Skeletal muscle cell (primary cell): ENCODE results near the gene ADIRF.
"Not testable (repeated sequence)": the region's sequence is repeated elsewhere in the genome, so short reads cannot be mapped to it uniquely, and the experiment has no call there.

Experiments used
- DNase-seq: peaks from one replicate; pipeline ENCODE4 v3.0.0-alpha.2; 2010; ENCODE audit warnings: low read depth
- H3K4me3 ChIP-seq: 2 replicates; pipeline ENCODE4 v1.5.1; 2011; ENCODE audit warnings: low read depth, mild to moderate bottlenecking, control low read depth, low read length, moderate library complexity

ADIRF gene

DNA sequence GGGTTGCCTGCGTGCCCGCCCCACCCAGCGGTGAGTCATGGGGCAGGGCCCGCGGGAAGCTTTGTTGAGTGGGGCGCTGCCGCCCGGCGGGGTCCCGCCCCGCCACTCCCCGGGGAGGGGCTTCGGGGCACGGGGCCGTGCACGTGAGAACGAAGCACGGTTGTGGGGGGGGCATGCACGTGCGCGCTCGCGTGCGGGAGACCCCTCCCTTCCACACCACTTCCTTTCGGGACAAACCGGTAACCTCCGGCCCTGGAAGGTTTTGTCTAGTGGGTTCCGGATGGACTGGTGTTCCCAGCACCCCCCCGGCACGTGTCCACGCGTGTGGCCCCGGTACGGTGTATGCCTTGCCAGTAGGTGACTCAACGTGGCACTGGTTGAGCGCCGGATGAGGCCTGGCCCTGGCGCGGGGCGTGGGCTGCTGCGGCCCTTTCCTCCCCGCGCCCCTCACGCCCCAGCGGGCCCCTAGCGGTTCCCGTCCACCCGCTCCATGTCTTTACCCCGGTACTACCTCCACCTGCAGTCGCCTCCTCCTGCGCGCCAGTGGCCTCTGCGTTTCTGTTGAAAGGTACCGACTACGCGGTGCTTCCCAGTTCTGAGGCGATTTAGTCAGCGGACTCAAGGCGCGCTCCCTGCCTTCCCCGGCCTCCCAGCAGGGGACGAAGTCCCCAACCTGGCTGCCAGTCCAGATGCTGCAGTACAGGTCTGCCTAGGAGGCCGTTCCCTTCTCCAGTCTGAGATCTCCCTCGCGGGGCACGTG lies 3.1 kb downstream of the ADIRF start:
- DNase-seq: peak; percentile 55
- peak overlapping the region; percentile 55 for H3K4me3 ChIP-seq

DNA sequence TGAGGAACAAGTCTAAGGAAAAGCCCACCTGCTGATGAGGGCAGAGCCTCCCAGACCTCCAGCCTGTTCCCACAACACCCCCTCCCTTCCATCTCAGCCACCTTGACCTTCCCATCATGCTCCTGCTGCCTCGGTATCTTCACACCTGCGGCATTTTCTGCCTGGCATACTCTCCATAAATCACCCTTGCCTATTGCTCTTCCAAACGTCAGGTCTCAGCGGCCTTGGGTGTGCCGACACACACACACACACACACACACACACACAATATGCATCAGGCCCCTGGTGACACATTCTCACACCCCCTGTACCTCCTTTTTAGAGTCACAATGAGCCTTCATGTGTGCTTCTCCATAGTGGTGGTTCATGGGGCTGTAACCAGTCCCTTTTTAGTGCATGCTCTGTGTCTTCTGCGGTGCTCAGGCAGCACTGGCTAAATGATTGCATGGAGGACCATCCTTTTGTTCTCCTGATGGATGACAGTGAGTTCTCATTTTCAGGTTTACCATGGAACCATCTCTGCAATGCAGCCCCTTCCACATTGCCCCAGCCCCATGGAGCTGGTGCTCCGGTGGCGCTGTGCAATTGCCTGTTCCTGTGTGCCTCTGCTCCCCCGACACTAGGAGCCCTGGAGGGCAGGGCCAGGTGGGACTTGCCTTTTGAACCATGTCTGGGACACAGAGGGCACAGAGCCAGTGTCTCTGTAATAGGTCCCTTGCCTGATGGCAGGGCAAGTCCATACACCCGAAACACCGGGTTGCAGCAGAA lies 4.5 kb downstream of the ADIRF start:
- no peak for DNase-seq
- no peak overlapping the region for H3K4me3 ChIP-seq

GRCh38 chr10:86974484-86974883 lies 6.2 kb downstream of the ADIRF start:
- no peak for DNase-seq
- no peak overlapping the region for H3K4me3 ChIP-seq

DNA sequence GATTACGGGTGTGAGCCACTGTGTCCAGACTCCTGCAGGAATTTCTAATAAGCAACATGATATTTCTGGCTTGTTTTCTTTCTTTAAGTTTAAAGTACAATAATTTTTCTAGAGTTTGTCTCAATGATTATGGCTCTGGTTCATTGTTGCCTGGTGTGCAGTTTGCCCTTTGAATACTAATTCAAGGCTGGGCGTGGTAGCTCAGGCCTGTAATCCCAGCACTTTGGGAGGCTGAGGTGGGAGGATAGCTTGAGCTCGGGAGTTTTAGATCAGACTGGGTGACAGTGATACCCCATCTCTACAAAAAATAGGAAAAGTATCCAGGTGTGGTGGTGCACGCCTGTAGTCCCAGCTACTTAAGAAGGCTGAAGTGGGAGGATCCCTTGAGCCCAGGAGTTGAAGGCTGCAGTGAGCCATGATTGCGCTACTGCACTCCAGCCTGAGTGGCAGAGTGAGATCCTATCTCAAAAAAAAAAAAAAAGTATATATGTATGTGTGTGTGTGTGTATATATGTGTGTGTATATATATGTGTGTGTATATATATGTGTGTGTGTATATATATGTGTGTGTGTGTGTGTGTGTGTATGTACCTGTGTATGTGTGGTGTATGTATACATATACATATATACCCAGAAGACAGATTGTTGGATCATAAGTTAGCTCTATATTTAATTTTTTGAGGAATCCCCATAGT lies 8.2 kb downstream of the ADIRF start:
- DNase-seq: no peak
- H3K4me3 ChIP-seq: no peak overlapping the region

DNA sequence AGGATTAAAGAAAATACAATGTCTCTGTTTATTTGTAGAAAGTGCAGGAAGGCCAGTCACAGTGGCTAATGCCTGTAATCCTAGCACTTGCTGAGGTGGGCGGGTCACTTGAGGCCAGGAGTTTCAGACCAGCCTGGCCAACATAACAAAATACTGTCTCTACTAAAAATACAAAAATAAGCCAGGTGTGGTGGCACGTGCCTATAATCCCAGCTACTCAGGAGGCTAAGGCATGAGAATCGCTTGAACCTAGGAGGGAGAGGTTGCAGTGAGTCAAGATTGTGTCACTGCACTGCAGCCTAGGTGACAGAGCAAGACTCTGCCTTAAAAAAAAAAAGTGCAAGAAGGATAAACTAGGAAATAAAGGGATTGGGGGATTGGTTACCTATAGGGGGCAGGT lies 10.2 kb downstream of the ADIRF start:
- DNase-seq, H3K4me3 ChIP-seq: not testable (repeated sequence)

DNA sequence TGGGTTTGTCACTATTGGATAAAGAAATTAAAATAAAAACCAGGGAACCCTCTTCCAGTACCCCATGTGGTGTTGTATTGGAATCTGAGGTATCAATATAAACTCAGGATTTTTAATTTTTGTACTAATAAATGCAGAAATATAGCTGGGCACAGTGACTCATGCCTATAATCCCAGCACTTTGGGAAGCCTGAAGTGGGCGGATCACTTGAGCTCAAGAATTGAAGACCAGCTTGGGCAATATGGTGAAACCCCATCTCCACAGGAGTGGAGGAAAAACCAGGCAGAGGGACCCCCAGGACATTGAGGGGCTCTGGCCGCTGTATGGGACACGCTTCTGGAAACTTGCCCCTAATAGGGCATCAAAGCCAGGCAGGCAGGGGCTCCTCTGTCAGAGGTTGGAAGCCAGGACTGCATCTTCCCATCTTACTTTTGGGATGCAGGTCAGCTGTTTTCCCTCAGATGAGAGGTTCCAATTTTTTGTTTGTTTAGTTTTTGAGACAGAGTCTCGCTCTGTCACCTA lies 11.1 kb downstream of the ADIRF start:
- no peak for DNase-seq
- no peak overlapping the region for H3K4me3 ChIP-seq

DNA sequence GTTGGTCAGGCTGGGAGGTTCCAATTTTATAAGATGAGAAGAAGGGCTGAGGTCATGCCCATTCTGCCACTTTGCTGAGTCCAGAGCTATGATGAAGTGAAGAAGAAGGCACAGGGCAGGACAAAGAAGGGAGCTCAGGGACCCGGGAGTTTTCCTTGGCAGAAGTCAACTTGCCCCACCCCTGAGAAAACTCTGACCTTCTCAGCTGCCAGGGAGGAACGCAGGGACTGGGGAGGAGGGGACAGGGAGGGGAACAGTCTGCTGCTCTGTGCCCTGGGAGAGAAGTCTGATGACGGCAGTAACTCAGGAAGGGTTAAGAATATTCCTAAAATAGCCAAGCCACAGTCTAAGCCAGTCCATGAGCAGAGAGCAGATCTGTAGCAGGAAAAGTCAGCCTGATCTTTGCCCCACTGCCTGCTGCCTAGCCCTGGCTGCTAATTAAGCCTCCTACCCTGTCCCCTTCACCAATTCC lies 11.7 kb downstream of the ADIRF start:
- no peak for DNase-seq
- H3K4me3 ChIP-seq: no peak overlapping the region

- not testable (repeated sequence) for H3K4me3 ChIP-seq
These were observed 12.7 kb downstream of the ADIRF start for GRCh38 chr10:86981020-86981419.

GRCh38 chr10:86981716-86982115 lies 13.4 kb downstream of the ADIRF start:
- no peak for DNase-seq
- H3K4me3 ChIP-seq: no peak overlapping the region

More at GRCh38 chr10:86981020-86981419, 12.7 kb downstream of the ADIRF start:
- not testable (repeated sequence) for DNase-seq

GRCh38 chr10:86984498-86984897 lies 16.2 kb downstream of the ADIRF start:
- not testable (repeated sequence) for DNase-seq, H3K4me3 ChIP-seq

GRCh38 chr10:86988520-86988919 lies 20.2 kb downstream of the ADIRF start:
- DNase-seq: no peak
- no peak overlapping the region for H3K4me3 ChIP-seq

- not testable (repeated sequence) for DNase-seq, H3K4me3 ChIP-seq
These were observed 23.1 kb downstream of the ADIRF start for GRCh38 chr10:86991362-86991761.

- DNase-seq: no peak
- H3K4me3 ChIP-seq: no peak overlapping the region
These were observed 24.2 kb downstream of the ADIRF start for GRCh38 chr10:86992456-86992855.

DNA sequence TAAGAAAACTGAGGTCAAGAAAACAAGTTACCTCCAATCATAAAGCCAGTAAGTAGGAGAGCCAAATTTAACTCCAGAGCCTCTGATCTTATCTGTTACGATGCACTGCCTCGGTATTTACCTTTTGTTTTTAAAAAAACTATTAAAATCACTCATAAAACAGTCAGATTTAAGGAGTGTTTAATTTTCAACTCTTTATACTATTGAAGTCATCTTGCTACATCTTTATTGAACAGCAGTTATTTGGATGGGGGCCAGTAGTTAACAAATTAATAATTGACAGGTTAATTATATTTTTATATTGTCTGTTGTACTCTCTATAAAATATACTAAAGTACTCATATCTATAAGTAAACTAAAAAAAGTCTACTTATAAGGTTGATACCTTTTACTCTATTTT lies 24.6 kb downstream of the ADIRF start:
- H3K4me3 ChIP-seq: no peak overlapping the region
- no peak for DNase-seq

GRCh38 chr10:86999802-87000403 lies 31.6 kb downstream of the ADIRF start:
- DNase-seq, H3K4me3 ChIP-seq: not testable (repeated sequence)

GRCh38 chr10:87000491-87000890 lies 32.2 kb downstream of the ADIRF start:
- DNase-seq: no peak
- H3K4me3 ChIP-seq: no peak overlapping the region

DNA sequence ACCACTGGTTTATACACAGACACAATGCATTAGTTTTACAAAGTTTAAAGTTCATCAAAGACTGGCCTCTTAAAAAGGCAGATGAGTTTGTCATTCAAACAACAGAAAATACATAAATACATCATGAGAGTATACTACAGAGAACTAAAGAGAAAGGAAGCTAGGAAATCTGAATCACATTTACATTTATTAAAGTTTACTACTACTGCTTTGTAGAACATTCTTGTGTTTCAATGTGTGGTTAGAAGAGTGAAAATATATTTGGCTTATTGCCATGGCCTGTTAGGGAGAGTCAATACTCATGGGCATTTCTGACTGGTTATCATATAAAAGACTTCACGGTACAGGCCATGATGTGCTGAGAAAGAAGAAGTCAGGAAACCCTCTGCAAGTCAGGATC lies 38.8 kb downstream of the ADIRF start:
- DNase-seq, H3K4me3 ChIP-seq: not testable (repeated sequence)

DNA sequence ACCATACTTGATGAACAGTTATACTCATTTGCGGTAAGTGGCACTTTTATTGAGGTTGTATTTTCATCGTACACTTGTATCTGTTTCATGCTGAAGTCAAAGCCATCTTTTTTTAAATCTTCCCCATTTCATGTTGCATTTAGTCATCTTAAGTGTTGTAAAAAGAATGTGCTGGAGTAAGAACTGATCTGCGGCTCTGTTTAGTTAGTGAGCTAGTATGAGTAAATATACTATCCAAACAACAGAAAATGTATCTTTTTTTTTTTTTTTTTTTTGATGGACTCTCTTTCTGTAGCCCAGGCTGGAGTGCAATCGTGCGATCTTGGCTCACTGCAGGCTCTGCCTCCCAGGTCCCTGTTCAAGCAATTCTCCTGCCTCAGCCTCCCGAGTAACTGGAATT lies 39.4 kb downstream of the ADIRF start:
- DNase-seq, H3K4me3 ChIP-seq: not testable (repeated sequence)

DNA sequence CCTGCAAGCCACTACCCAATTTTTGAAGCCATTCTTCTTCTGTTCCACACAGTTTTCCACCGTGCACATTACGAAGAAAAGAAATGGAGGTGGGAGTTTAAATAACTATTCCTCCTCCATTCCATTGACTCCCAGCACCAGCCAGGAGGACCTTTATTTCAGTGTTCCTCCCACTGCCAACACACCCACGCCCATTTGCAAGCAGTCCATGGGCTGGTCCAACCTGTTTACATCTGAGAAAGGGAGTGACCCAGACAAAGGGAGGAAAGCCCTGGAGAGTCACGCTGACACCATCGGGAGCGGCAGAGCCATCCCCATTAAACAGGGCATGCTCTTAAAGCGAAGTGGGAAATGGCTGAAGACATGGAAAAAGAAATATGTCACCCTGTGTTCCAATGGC lies 40.0 kb downstream of the ADIRF start:
- not testable (repeated sequence) for H3K4me3 ChIP-seq, DNase-seq
